CD4-positive, alpha-beta T cell treated with Interleukin-15 for 1 hour (primary cell): ENCODE measurements around the gene C11orf71.

Experiments
- DNase-seq: peaks from one replicate; pipeline ENCODE4 v3.0.0-alpha.2; 2020

Gene C11orf71

GRCh38 chr11:114353443-114353842 is 46.9 kb downstream of the C11orf71 start:
- no peak for DNase-seq

DNA sequence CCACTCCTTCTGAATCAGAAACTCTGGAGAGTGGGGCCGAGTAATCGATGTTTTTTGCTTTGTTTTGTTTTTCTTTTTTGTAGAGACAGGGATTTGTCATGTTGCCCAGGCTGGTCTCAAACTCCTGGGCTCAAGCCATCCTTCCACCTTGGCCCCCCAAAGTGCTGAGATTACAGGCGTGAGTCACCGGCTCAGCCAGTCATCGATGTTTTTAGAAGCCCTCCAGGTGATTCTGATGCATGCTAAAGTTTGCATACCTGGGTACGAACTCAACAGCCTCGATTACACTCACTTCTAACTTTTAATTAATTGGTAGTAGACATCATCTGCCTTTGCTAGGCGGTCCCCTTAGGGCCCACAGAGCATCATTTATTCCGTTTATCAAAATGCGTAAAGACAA is 50.3 kb downstream of the C11orf71 start:
- DNase-seq = no peak
